Loucy (cell line): ENCODE results near the gene C16orf96.

Experiments used
- CTCF ChIP-seq: fragments of 200-600 bp; sonication (generic); conservative IDR thresholded peaks from 2 replicates; pipeline ENCODE4 v1.5.1; 2014; ENCODE audit warnings: mild to moderate bottlenecking, antibody characterized with exemption, low read length
- EZH2phosphoT487 ChIP-seq: fragments of 200-600 bp; IDR thresholded peaks from 2 replicates; pipeline ENCODE4 v1.6.1; 2018; ENCODE audit warnings: antibody characterized with exemption, mild to moderate bottlenecking, moderate library complexity, borderline replicate concordance

- no peak for TF ChIP-seq EZH2phosphoT487
- TF ChIP-seq CTCF, result no peak
Measured at GRCh38 chr16:4611337-4612021, 55.3 kb downstream of the C16orf96 start.
